Measurements from ENCODE around the gene OR6P1. TPM values are rescaled to one million over a fixed set of nuclear protein-coding genes. Genes with fewer than 3 reads are reported as not detected.

The OR6P1 gene
- total RNA-seq (not detected in 2 replicates), polyA plus RNA-seq (not detected in 2 replicates)

DNA sequence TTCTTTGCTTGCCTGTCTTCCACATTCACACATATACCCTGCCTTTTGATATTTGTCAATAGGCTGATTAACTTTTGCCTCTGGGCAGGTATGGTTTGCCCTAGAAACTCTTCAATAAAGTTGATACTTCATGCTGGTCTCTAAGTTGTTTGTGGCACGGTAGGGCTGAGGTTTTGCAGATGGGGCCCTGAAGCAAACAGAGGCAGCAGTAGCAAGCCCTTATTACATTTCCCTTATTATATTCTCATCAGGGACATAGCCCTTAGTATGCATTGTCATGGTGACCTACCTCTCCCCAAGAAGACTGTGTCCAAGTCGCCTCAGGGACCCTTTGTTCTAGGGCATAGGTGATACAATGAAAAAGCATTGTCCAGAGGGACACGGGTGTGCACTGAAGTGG lies at the start of gene OR6P1:
Gene OR6P1 (minus strand): TSS at position 101 of the 400 bp plus-strand sequence. CDS start 6,976 bp downstream, outside the sequence.
- TF ChIP-seq, protein P1, sequence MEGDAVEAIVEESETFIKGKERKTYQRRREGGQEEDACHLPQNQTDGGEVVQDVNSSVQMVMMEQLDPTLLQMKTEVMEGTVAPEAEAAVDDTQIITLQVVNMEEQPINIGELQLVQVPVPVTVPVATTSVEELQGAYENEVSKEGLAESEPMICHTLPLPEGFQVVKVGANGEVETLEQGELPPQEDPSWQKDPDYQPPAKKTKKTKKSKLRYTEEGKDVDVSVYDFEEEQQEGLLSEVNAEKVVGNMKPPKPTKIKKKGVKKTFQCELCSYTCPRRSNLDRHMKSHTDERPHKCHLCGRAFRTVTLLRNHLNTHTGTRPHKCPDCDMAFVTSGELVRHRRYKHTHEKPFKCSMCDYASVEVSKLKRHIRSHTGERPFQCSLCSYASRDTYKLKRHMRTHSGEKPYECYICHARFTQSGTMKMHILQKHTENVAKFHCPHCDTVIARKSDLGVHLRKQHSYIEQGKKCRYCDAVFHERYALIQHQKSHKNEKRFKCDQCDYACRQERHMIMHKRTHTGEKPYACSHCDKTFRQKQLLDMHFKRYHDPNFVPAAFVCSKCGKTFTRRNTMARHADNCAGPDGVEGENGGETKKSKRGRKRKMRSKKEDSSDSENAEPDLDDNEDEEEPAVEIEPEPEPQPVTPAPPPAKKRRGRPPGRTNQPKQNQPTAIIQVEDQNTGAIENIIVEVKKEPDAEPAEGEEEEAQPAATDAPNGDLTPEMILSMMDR (IDR thresholded peaks at IDR 0.05; ENCODE audit: low read depth, low read length) = no peak
- no peak for DNase-seq (ENCODE audit: low read depth in 1 of 2, low spot score in 1 of 2)
- H3K9me3 ChIP-seq (ENCODE audit: low read depth) = no peaks in the 10 kb centered on the region

DNA sequence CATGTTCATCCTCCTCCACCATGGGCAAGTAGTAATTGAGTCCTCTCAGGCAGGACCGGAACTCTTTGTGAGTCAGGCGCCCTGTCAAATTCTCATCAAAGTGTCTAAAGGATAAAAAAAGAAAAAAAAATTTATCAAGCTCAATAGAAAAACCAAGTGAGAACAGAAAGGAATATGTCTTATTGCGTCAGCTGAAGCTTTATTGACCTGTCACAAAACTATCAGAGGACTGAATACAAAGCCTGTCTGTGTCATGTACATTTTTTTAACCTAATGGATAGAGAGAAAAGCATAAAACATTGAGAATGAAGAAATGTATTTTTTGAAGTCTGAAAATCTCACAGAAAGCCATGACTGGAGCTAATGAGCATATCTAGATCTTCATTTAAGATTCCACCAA lies 43.4 kb upstream of the OR6P1 start:
- Histone ChIP-seq H3K4me3 (no peak overlapping the region), H3K27me3 (no peaks in the 10 kb centered on the region), H3K9me3 (ENCODE audit: low read depth) (no peaks in the 10 kb centered on the region), H3K27ac (no peak overlapping the region), H3K4me1 (ENCODE audit: low read depth) (no peaks in the 10 kb centered on the region), H3K36me3 (no peaks in the 10 kb centered on the region)
- TF ChIP-seq, protein P1 (IDR thresholded peaks at IDR 0.05; ENCODE audit: low read depth, low read length) = no peak
- no peak for DNase-seq (ENCODE audit: low read depth in 1 of 2, low spot score in 1 of 2)

More for the DNA sequence above, at the start of gene OR6P1:
- no peaks in the 10 kb centered on the region for H3K27me3 ChIP-seq
- H3K4me1 ChIP-seq (ENCODE audit: low read depth) = no peaks in the 10 kb centered on the region
- H3K36me3 ChIP-seq = no peaks in the 10 kb centered on the region
- no peak within 1 kb of the TSS for H3K27ac ChIP-seq
- H3K4me3 ChIP-seq = no peak within 1 kb of the TSS

- no peaks in the 10 kb centered on the region for H3K36me3 ChIP-seq
Observed at GRCh38 chr1:158611916-158612315, 41.5 kb upstream of the OR6P1 start.

GRCh38 chr1:158607296-158607695 lies 36.9 kb upstream of the OR6P1 start:
- Histone ChIP-seq H3K4me1 (ENCODE audit: low read depth) (no peaks in the 10 kb centered on the region), H3K9me3 (ENCODE audit: low read depth) (no peaks in the 10 kb centered on the region), H3K27me3 (no peaks in the 10 kb centered on the region), H3K27ac (no peak overlapping the region), H3K4me3 (no peak overlapping the region), H3K36me3 (no peaks in the 10 kb centered on the region)
- no peak for DNase-seq (ENCODE audit: low read depth in 1 of 2, low spot score in 1 of 2)
- TF ChIP-seq, protein P1 (IDR thresholded peaks at IDR 0.05; ENCODE audit: low read depth, low read length) = no peak

More at GRCh38 chr1:158611916-158612315, 41.5 kb upstream of the OR6P1 start:
- no peaks in the 10 kb centered on the region for H3K27me3 ChIP-seq
- TF ChIP-seq, protein P1 (IDR thresholded peaks at IDR 0.05; ENCODE audit: low read depth, low read length) = no peak
- H3K4me3 ChIP-seq = no peak overlapping the region
- H3K9me3 ChIP-seq (ENCODE audit: low read depth) = no peaks in the 10 kb centered on the region
- no peak overlapping the region for H3K27ac ChIP-seq
- H3K4me1 ChIP-seq (ENCODE audit: low read depth) = no peaks in the 10 kb centered on the region
- DNase-seq (ENCODE audit: low read depth in 1 of 2, low spot score in 1 of 2) = no peak

DNA sequence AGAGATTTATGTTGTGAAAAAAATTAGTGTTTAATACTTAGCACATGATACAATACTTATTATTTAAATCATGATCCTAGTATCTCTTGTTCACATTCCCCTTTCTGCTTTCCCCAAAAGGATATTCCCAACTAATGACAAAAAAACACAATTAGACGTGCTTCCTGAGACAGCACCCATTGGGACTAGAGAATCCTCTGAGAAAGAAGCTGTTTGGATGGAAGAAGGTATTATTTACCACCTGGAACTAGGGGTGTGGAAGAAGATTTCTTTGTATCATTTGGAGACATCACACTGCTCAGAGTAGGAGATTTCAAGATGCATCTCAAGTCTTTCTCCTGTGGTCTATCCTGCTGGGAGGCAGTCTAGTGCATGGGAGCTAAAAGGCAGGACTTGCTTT lies 34.6 kb upstream of the OR6P1 start, which contains the start of gene OR10Z1:
Gene OR10Z1 (plus strand): TSS at position 301 of the 400 bp plus-strand sequence. CDS start 1,171 bp downstream, outside the sequence.
- no peaks in the 10 kb centered on the region for H3K36me3 ChIP-seq
- no peak within 1 kb of the TSS for H3K27ac ChIP-seq
- TF ChIP-seq, protein P1 (IDR thresholded peaks at IDR 0.05; ENCODE audit: low read depth, low read length) = no peak
- no peaks in the 10 kb centered on the region for H3K27me3 ChIP-seq
- no peak within 1 kb of the TSS for H3K4me3 ChIP-seq
- no peak for DNase-seq (ENCODE audit: low read depth in 1 of 2, low spot score in 1 of 2)
- no peaks in the 10 kb centered on the region for H3K9me3 ChIP-seq (ENCODE audit: low read depth)
- no peaks in the 10 kb centered on the region for H3K4me1 ChIP-seq (ENCODE audit: low read depth)
